GM20000 (cell line): ENCODE data around the gene MGAM2.

Source experiments
- DNase-seq: peaks from one replicate; pipeline ENCODE4 v3.0.0; 2012; ENCODE audit warnings: low spot score
- TF ChIP-seq, protein P1 (sequence below): IDR thresholded peaks from 2 replicates; pipeline ENCODE4 v1.5.1; 2012; ENCODE audit warnings: mild to moderate bottlenecking, control low read depth; ENCODE audit errors: extremely low read depth, missing control alignments

The MGAM2 gene

DNA sequence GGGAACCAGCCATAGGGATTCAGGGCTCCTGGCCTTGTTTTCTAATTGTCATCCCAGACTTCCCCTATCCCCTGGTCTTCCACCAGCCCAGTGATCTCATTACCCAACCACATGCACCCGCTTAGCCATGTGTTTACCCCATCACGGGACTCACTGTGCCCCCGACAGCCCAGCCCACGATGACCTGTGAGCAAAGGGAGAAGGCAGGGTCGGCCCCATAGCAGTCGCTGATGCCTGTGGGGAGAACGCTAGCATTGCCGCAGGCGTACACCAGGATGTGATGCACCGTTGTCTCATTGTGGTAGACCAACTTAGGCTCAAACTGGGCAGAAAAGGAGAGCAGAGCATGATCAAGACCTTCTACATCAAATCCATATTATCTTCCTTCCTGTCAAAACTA lies 132.3 kb downstream of the MGAM2 start:
- no peak for DNase-seq

DNA sequence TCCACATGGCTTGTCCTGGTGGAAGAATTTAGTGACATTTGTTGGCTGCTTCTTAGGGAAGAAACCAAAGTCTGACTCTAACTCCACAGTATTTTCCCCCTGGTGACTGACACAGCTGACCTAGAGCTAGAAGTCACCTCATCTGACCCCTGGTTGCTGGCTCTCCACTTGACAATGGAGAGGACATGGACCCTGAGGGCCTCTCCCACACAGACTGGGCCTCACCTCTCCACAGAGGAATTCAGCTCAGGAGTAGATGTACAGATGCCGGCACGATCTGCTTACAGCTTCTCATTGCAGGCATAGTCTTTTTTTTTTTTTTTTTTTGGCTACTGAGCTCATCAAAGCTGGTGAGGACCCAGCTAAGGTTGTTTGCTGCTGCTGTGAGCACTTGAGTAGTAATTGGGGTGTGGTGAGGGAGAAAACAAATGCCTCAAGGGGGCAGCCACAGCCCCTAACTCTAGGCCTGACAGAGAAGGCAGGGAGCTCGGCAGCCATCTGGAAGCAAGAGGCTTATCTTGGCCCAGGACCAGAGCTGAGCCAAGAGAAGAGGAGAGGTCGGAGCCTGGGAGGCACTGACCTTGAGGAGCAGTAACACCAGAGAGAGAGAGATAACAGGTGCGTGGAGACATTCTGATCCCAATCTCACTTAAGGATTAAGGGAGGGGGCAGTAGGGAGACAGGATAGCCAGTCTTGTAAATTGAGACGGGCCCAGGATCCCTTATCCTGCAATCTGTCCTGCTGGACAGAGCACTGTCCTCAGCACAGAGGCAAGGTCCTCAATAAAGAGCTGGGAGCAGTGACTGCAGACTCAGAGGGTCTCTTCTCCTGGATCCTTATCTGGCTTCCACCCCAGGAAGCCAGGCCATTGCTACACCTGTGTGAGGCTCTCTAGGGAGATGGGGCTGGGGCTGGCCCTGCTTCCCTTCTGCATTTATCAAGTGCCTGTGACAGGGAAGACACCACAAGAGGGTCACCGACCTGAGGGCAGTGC lies 136.9 kb downstream of the MGAM2 start:
- TF ChIP-seq, protein P1, sequence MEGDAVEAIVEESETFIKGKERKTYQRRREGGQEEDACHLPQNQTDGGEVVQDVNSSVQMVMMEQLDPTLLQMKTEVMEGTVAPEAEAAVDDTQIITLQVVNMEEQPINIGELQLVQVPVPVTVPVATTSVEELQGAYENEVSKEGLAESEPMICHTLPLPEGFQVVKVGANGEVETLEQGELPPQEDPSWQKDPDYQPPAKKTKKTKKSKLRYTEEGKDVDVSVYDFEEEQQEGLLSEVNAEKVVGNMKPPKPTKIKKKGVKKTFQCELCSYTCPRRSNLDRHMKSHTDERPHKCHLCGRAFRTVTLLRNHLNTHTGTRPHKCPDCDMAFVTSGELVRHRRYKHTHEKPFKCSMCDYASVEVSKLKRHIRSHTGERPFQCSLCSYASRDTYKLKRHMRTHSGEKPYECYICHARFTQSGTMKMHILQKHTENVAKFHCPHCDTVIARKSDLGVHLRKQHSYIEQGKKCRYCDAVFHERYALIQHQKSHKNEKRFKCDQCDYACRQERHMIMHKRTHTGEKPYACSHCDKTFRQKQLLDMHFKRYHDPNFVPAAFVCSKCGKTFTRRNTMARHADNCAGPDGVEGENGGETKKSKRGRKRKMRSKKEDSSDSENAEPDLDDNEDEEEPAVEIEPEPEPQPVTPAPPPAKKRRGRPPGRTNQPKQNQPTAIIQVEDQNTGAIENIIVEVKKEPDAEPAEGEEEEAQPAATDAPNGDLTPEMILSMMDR = no peak
- no peak for DNase-seq

More for the DNA sequence above, 132.3 kb downstream of the MGAM2 start:
- TF ChIP-seq, protein P1 = no peak

DNA sequence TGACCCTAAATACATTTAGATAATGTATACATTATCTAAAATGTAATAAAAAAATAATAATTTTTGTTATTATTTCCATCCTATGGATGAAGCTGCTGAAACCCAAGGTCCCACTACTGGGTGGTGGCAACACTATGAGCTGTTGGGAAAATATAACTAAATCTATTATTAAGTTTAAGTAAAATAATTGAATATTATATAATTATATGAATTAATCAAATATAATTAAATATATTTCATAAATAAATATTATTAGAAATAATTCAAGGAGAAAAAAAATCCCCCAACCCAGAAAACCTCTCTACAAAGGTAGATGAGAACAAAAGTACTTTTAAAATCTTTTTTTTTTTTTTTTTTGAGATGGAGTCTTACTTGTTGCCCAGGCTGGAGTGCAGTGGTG lies 138.4 kb downstream of the MGAM2 start:
- DNase-seq = no peak
- TF ChIP-seq, protein P1 = no peak

DNA sequence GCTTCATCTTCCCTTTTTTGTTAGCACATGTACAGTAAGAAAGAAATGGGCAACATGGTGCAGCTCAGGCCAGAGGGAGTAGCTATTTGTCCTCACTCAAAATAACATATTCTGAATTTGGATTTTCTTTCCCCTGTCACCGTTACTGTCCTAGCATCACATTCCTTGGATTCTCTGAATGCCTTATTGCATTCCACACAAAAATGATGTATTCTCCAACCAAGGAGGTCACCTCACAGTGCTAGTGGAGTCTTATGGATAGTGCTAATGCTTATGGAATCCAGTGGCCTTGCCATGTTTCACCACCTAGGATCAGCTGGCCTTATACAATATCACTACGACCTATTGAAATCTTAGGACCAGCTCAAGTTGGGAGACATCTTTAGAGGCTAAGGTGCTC lies 139.2 kb downstream of the MGAM2 start:
- DNase-seq = no peak
- TF ChIP-seq, protein P1 = no peak

DNA sequence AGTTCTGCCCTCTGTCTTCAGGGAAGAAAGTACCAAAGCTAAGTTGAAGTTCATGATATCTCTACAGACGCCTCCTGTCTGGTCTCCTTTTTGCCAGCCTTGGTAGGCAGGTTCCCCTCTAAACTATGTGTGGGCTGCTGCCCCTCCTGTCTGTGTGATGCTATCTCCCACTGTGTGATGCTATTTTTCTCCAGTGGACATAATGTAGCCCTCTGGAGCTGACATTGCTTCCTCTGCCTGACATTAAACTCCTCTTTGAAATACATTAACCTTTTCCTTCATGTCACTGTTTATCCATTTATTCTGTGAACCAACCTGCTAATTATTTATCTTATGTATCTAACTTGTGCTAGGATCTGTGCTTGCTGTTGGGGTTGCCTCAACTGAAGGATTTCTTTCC lies 146.4 kb downstream of the MGAM2 start, which contains the start of gene PRSS58:
Gene PRSS58, minus strand, starts transcription at position 101 of the 400 bp plus-strand sequence. CDS start 351 bp downstream, outside the sequence.
- no peak for DNase-seq
- TF ChIP-seq, protein P1 = no peak

DNA sequence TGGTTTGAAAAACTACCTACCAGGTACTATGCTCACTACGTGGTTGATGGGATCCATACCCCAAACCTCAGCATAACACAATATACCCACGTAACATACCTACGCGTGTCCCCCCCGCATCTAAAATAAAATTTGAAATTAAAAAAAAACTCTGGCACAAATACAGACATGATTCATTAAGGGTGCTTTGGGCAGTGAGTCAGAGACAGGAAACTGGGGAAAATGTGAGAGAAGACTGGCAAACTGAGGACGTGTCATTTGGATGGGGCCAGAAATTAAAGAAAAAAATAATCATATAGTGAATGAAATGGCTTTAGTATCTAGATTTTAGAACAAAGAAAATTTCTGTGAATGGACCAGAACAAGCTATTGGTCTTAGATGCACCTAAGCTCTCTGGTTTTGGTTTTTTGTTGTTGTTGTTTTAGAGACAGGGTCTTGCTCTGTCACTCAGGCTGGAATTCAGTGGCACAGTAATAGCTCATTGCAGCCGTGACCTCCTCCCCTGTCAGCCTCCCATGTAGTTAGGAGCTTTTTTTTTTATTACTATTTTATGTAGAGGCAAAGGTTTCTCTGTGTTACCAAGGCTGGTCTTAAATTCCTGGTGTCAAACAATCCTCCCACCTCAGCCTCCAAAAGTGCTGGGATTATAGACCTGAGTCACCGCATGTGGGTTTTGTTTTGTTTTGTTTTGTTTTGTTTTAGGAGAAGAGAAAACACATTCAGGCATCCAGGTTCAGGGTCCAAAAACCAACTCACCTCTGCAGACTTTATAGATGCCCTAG lies 152.3 kb downstream of the MGAM2 start:
- TF ChIP-seq, protein P1 = no peak
- no peak for DNase-seq
